Embryonic facial prominence (tissue), 1 donor: ENCODE data around the gene KRTAP10-2.
A peak's percentile ranks its signal among the peaks of the same experiment; 100 is the strongest.
"Not testable (repeated sequence)": the region's sequence is repeated elsewhere in the genome, so short reads cannot be mapped to it uniquely, and the experiment has no call there.

Experiments used
- DNase-seq: peaks from one replicate; pipeline ENCODE4 v3.0.0-alpha.2; 2016; ENCODE audit errors: extremely low spot score

Gene KRTAP10-2

DNA sequence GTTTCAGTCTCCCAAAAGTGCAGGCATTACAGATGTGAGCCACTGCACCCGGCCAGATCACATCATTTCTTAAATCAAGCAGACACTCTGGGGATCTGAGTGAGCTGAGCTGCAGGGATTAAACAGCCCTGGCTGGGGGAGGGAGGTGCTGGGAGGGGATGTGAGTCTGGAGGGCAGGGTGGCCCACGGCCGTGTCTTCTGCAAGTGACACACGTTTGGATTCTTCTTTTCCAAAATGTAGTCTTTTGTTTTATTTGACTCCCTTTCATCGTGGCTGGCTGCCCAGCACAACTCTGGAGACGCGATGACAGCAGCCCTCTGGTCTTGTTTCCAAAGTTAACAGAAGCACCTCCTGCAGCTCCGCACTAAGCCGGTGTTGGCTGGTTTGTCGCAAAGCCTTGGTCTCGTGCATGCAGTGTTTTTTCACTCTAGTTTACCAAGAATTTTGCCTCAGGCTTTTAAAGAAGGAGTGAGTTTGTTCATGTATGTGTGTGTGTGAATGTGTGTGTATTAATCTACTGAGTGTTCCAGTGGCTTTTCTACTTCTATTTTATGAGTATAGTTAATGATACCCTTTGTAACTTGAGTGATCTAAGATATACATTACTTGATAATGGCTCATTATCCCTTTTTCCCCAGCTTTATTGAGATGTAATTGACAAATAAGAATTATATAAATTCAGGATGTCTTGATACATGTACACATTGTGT lies 31.9 kb upstream of the KRTAP10-2 start:
- DNase-seq: peak; percentile 36

GRCh38 chr21:44582055-44582454 lies 30.8 kb upstream of the KRTAP10-2 start:
- DNase-seq: no peak

GRCh38 chr21:44581158-44581557 lies 29.9 kb upstream of the KRTAP10-2 start:
- no peak for DNase-seq

DNA sequence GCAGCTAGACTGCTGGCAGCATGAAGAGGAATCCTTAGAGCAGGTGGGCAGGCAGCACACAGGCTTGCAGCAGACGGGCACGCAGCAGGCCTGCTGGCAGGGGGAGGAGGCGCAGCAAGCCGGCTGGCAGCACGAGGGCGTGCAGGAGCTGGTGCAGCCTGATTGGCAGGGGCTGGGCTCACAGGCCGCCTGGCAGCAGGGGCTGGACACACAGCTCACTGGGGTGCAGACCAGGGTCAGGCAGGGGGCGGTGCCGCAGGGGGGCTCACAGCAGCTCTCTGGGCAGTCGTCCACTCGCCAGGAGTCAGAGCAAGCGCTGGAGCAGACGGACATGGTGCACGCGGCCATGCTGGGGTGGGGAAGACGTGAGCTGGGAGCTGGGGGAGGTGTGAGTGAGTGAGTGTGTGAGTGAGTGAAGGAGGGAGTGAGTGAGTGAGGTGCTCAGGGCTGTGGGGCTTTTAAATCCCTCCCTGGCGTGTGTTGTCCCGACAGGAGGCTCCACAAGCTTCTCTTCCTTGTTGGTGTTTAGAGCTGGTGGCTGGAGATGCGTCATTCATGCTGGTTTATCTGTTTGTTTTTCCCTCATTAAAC lies 29.0 kb upstream of the KRTAP10-2 start, which contains the start of gene KRTAP10-5:
KRTAP10-5 (minus strand) TSS at position 374 of the 591 bp plus-strand sequence; CDS start at position 348, 26 bp downstream.
- DNase-seq: not testable (repeated sequence)

- DNase-seq: no peak
Measured at GRCh38 chr21:44579833-44580144, 28.5 kb upstream of the KRTAP10-2 start.

DNA sequence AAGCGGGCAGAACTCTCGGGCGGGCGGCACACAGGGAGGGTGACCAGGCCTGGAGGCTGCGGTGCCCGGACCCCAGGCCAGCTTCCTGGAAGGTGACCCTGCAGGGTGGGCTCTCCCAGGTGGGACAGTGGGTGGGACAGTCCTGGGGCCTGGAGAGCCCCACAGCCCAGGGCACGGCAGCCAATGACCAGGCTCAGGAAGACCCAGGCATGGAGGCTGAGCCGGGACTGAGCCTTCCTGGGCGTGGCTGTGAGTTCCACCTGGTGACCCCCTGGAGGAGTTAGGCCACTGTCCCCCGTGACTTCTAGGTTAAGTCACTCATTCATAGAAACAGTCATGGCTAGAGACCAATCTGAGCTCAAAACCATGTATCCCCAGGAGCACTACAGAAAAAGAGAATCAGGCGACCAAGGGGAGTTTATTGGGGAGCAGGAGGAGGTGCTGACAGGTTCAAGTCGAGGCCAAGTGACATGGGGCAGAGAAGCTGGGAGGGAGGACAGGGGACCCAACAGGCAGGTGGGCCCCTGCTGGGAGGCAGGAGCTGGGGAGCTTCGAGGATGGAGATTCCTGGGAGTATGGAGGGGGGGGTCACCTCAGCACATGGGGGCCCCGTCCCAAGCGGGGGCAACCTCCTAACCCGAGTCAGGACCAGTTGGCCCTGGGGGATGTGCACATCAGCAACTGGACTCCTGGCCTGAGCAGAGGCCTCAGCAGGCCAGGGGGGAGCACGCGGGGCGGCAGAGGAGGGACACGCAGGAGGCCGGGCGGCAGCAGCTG lies 27.9 kb upstream of the KRTAP10-2 start:
- no peak for DNase-seq

GRCh38 chr21:44578371-44579055 lies 27.2 kb upstream of the KRTAP10-2 start:
- no peak for DNase-seq

DNA sequence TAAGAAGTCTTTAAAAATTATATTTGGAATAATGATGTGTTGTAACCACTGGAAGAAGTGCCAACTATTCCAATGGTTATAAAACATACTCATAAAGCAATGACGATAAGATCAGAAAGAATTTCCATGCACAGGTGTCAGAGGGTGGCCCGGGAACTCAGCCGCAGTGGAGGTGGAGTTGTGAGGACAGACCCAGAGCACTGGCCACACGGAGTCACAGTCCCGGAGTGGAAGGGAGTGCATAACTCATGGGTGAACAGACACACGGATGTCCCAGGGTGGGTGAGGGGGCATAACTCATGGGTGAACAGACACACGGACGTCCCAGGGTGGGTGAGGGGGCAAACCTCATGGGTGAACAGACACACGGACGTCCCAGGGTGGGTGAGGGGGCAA lies 24.7 kb upstream of the KRTAP10-2 start:
- DNase-seq: no peak

- no peak for DNase-seq
Measured at GRCh38 chr21:44575307-44576024, 24.2 kb upstream of the KRTAP10-2 start.

DNA sequence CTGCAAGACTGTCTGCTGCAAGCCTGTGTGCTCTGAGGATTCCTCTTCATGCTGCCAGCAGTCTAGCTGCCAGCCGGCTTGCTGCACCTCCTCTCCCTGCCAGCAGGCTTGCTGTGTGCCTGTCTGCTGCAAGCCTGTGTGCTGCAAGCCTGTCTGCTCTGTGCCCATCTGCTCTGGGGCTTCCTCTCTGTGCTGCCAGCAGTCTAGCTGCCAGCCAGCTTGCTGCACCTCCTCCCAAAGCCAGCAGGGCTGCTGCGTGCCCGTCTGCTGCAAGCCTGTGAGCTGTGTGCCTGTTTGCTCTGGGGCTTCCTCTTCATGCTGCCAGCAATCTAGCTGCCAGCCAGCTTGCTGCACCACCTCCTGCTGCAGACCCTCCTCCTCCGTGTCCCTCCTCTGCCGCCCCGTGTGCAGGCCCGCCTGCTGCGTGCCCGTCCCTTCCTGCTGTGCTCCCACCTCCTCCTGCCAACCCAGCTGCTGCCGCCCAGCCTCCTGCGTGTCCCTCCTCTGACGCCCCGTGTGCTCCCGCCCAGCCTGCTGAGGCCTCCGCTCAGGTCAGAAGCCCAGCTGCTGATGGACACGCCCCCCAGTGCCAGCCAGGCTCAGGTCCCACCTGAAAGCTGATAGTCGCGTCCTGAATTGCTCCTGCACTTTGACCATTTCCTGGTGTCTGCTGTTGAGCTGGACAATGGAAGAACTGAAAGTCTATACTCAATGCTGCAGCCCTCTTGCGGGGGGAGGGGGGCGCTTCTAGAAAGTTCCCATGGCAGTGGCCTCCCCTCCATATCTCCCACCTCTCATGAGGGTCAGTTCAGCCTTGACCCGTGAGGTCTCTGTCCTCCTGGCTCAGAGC lies 23.4 kb upstream of the KRTAP10-2 start:
- no peak for DNase-seq

- DNase-seq: not testable (repeated sequence)
Measured at GRCh38 chr21:44573630-44574456, 22.5 kb upstream of the KRTAP10-2 start, which contains the start of gene KRTAP10-4. Gene KRTAP10-4 (plus strand): TSS chr21:44573729. CDS start chr21:44573759, 30 bp downstream.

DNA sequence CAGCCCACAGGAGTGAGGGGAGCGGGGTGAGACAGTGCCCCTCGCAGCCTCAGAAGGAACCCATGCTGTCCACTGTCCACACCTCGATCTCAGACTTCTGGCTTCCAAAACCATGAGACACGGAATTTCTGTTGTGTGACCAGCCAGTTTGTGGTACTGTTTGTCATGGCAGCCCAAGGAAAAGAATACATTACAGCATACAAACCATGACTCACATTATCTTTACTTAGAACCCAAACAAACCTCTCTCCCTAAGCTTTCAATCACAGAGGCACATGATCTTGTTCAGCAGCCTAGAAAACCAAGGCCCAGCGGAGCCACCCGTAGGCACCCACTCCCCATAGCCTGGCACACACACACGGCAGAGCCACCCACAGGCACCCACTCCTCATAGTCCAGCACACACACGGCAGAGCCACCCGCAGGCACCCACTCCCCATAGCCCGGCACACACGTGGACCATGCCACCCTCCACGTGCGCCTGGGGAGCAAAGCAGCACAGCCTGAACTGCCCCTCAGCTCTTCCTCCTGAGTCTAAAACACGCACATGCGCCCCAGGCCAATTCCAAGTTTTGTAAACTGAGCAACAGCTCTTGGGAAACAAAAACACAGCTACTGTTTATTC lies 21.8 kb upstream of the KRTAP10-2 start:
- no peak for DNase-seq

GRCh38 chr21:44571844-44572782 lies 20.8 kb upstream of the KRTAP10-2 start:
- no peak for DNase-seq

GRCh38 chr21:44571296-44571695 lies 20.0 kb upstream of the KRTAP10-2 start:
- DNase-seq: no peak

- no peak for DNase-seq
Measured at GRCh38 chr21:44569861-44570517, 18.7 kb upstream of the KRTAP10-2 start.

GRCh38 chr21:44568667-44569556 lies 17.6 kb upstream of the KRTAP10-2 start:
- DNase-seq: no peak
